GM12892 (cell line): Measurements from ENCODE around the gene ANKRD17.

ENCODE experiments used
- DNase-seq: peaks from one replicate; pipeline ENCODE4 v3.0.0; 2011; ENCODE audit not compliant: insufficient read length
- FAIRE-seq: peaks from 2 replicates; lab custom pipeline; 2011; peaks lifted over from hg19 to GRCh38; lab: Jason Lieb, UNC
- POLR2A ChIP-seq: IDR thresholded peaks from 2 replicates; pipeline ENCODE4 v1.6.1; 2011; ENCODE audit warnings: low read depth, low read length, control low read depth
- POLR2AphosphoS5 ChIP-seq: IDR thresholded peaks from 2 replicates; pipeline ENCODE4 v1.6.1; 2011; ENCODE audit warnings: low read depth, low read length, control low read depth
- TAF1 ChIP-seq: IDR thresholded peaks from 2 replicates; pipeline ENCODE4 v1.6.1; 2011; ENCODE audit warnings: low read depth, mild to moderate bottlenecking, control low read depth, low read length, borderline replicate concordance

The ANKRD17 gene

GRCh38 chr4:73187325-73187724, 71.3 kb downstream of the ANKRD17 start:
- TF ChIP-seq TAF1 (no peak), POLR2AphosphoS5 (no peak), POLR2A (no peak)
- no peak for FAIRE-seq

GRCh38 chr4:73185903-73186302, 72.7 kb downstream of the ANKRD17 start:
- TF ChIP-seq POLR2AphosphoS5, result no peak
- no peak for TF ChIP-seq POLR2A
- no peak for TF ChIP-seq TAF1
- FAIRE-seq (no peak), DNase-seq (no peak)

More at GRCh38 chr4:73187325-73187724, 71.3 kb downstream of the ANKRD17 start:
- no peak for DNase-seq

- DNase-seq, result no peak
- TF ChIP-seq TAF1 (no peak), POLR2AphosphoS5 (no peak)
- FAIRE-seq, result peak; percentile 65
These were observed 77.4 kb downstream of the ANKRD17 start for GRCh38 chr4:73181231-73181630.

- FAIRE-seq (no peak), DNase-seq (no peak)
- TF ChIP-seq TAF1 (no peak), POLR2AphosphoS5 (no peak), POLR2A (no peak)
These were observed 80.2 kb downstream of the ANKRD17 start for GRCh38 chr4:73178389-73178788.

- TF ChIP-seq POLR2AphosphoS5 (no peak), TAF1 (no peak), POLR2A (no peak)
- FAIRE-seq, result no peak
These were observed 86.4 kb downstream of the ANKRD17 start for GRCh38 chr4:73172161-73172560.

GRCh38 chr4:73170518-73171198, 87.9 kb downstream of the ANKRD17 start:
- TF ChIP-seq POLR2A (no peak), TAF1 (no peak), POLR2AphosphoS5 (no peak)
- no peak for FAIRE-seq
- no peak for DNase-seq

More at GRCh38 chr4:73172161-73172560, 86.4 kb downstream of the ANKRD17 start:
- DNase-seq, result no peak

- TF ChIP-seq TAF1, result no peak
- no peak for TF ChIP-seq POLR2A
- TF ChIP-seq POLR2AphosphoS5, result no peak
- DNase-seq, result no peak
- FAIRE-seq, result no peak
These were observed 92.4 kb downstream of the ANKRD17 start for GRCh38 chr4:73166212-73166611.

- no peak for FAIRE-seq
- no peak for TF ChIP-seq POLR2A
- no peak for TF ChIP-seq POLR2AphosphoS5
- no peak for TF ChIP-seq TAF1
- DNase-seq, result no peak
These were observed 96.9 kb downstream of the ANKRD17 start for GRCh38 chr4:73161527-73162185.

- FAIRE-seq, result no peak
- TF ChIP-seq POLR2AphosphoS5, result no peak
- TF ChIP-seq TAF1, result no peak
- no peak for TF ChIP-seq POLR2A
- DNase-seq, result no peak
These were observed 102.2 kb downstream of the ANKRD17 start for GRCh38 chr4:73156394-73156793.

- FAIRE-seq (no peak), DNase-seq (no peak)
- TF ChIP-seq POLR2AphosphoS5, result no peak
- TF ChIP-seq POLR2A, result no peak
- no peak for TF ChIP-seq TAF1
These were observed 105.7 kb downstream of the ANKRD17 start for GRCh38 chr4:73152893-73153292.

- no peak for FAIRE-seq
- no peak for DNase-seq
- TF ChIP-seq POLR2AphosphoS5, result no peak
- TF ChIP-seq TAF1, result no peak
- TF ChIP-seq POLR2A, result no peak
These were observed 115.5 kb downstream of the ANKRD17 start for GRCh38 chr4:73142995-73143547.

GRCh38 chr4:73139991-73140390, 118.6 kb downstream of the ANKRD17 start:
- no peak for TF ChIP-seq TAF1
- no peak for TF ChIP-seq POLR2AphosphoS5
- no peak for TF ChIP-seq POLR2A
- DNase-seq, result no peak
- no peak for FAIRE-seq
